ENCODE results near the gene CCDC9B.

The CCDC9B gene

GRCh38 chr15:40305281-40305680 lies 35.5 kb downstream of the CCDC9B start:
- DNase-seq, result no peak

GRCh38 chr15:40303576-40303975 lies 37.2 kb downstream of the CCDC9B start:
- DNase-seq, result no peak

GRCh38 chr15:40302981-40303380 lies 37.8 kb downstream of the CCDC9B start:
- no peak for DNase-seq

- no peak for DNase-seq
Measured at GRCh38 chr15:40302288-40302886, 38.4 kb downstream of the CCDC9B start.

- no peak for DNase-seq
Measured at GRCh38 chr15:40301467-40302179, 39.1 kb downstream of the CCDC9B start.

- DNase-seq, result no peak
Measured at GRCh38 chr15:40300771-40301170, 40.0 kb downstream of the CCDC9B start.

GRCh38 chr15:40300367-40300766 lies 40.4 kb downstream of the CCDC9B start:
- no peak for DNase-seq

- DNase-seq, result no peak
Measured at GRCh38 chr15:40298216-40298935, 42.4 kb downstream of the CCDC9B start.

- no peak for DNase-seq
Measured at GRCh38 chr15:40297356-40297755, 43.4 kb downstream of the CCDC9B start.

- no peak for DNase-seq
Measured at GRCh38 chr15:40296561-40297230, 44.0 kb downstream of the CCDC9B start.

GRCh38 chr15:40295877-40296560 lies 44.7 kb downstream of the CCDC9B start:
- DNase-seq, result no peak

- no peak for DNase-seq
Measured at GRCh38 chr15:40295297-40295696, 45.4 kb downstream of the CCDC9B start.

- no peak for DNase-seq
Measured at GRCh38 chr15:40293905-40294895, 46.5 kb downstream of the CCDC9B start.

- DNase-seq, result no peak
Measured at GRCh38 chr15:40293006-40293405, 47.7 kb downstream of the CCDC9B start.

- no peak for DNase-seq
Measured at GRCh38 chr15:40292246-40292645, 48.5 kb downstream of the CCDC9B start.

GRCh38 chr15:40290918-40291574 lies 49.7 kb downstream of the CCDC9B start:
- DNase-seq, result no peak

- no peak for DNase-seq
Measured at GRCh38 chr15:40290545-40290917, 50.2 kb downstream of the CCDC9B start.

- DNase-seq, result no peak
Measured at GRCh38 chr15:40289140-40289775, 51.5 kb downstream of the CCDC9B start.

- no peak for DNase-seq
Measured at GRCh38 chr15:40287968-40288367, 52.8 kb downstream of the CCDC9B start.

GRCh38 chr15:40287505-40287904 lies 53.2 kb downstream of the CCDC9B start:
- DNase-seq, result no peak

GRCh38 chr15:40286794-40287193 lies 53.9 kb downstream of the CCDC9B start:
- no peak for DNase-seq
